Gastroesophageal sphincter (tissue), 3 donors: Measurements from ENCODE around the gene IFIT1B.

Source experiments
- CTCF ChIP-seq, 4 experiments: fragments of 200-600 bp in 2 of 4; fragments of 450-650 bp in 2 of 4; sonication (generic) in 1 of 4; IDR thresholded peaks; one replicate each; pipeline ENCODE4 v1.5.1; 2017 to 2019; ENCODE audit warnings: antibody characterized with exemption in 4 of 4, mild to moderate bottlenecking in 2 of 4, moderate library complexity in 2 of 4
- EP300 ChIP-seq: sonication (generic); formaldehyde crosslinking; IDR thresholded peaks from one replicate; pipeline ENCODE4 v1.6.1; 2017; ENCODE audit warnings: antibody characterized with exemption, mild to moderate bottlenecking
- POLR2A ChIP-seq, 2 donors: fragments of 450-650 bp; IDR thresholded peaks; one replicate each; pipeline ENCODE4 v1.6.1; 2017; ENCODE audit warnings: antibody characterized with exemption in 2 of 2, mild to moderate bottlenecking in 2 of 2, moderate library complexity in 1 of 2
- POLR2AphosphoS5 ChIP-seq: sonication (generic); formaldehyde crosslinking; IDR thresholded peaks from one replicate; pipeline ENCODE4 v1.6.1; 2017; ENCODE audit warnings: antibody characterized with exemption

DNA sequence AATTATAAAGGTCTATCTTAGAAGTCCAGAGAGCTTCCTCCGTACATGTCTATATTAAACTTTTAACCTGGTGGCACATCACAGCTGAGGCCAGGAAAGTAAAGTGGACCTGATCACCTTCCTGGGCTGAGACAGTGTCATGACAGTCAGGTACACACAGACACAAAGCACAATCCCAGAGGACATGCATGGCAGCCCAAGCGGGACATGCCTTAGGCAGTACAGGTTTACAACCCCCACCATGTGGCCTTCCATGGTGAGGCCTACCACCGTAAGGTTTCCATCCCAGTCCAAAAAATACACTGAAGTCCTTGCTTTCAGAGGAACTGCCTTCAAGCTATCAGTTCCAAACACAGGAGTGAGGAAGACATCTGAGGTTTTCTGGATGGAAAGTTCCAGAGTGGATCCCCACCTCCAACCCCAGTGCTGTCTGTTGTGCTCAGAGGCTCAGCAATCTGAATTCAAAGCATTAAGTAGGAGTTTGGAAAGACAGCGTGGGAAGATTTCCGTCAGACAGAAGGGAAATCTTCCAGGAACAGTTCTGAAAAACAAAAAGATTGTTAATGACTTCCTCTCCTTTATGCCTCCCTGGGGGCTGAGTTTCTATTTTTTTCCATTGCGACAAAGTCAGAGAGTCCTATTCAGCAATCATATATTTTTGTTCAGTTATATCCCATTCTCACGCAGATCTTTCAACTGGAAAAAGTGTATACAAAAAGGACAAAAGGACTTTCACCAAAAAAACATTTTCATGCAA, 30.0 kb upstream of the IFIT1B start:
- no peak for TF ChIP-seq CTCF (IDR thresholded peaks at IDR 0.05)
- no peak for TF ChIP-seq POLR2AphosphoS5
- TF ChIP-seq EP300: no peak
- TF ChIP-seq POLR2A (IDR thresholded peaks at IDR 0.05): no peak
